WTC11 (cell line): ENCODE data around the gene ATP5IF1. TPM values are rescaled to one million over a fixed set of nuclear protein-coding genes. Genes with fewer than 3 reads are reported as not detected.

Source experiments
- ATAC-seq: fragments of 200-7000 bp; cut with Tn5 transposase; 2 replicates; pipeline ENCODE4 v1.10.0; 2021; ENCODE audit warnings: mild to moderate bottlenecking, moderate library complexity
- CTCF ChIA-PET: fragments of 300-600 bp; sonication (Branson Sonifier 250); formaldehyde crosslinking; loops from one replicate; lab custom pipeline; 2021; ENCODE audit warnings: antibody characterized with exemption; lab: Charles Lee
- POLR2A ChIA-PET: fragments of 350-600 bp; sonication (Branson Sonifier 250); formaldehyde crosslinking; loops from one replicate; lab custom pipeline; 2021; ENCODE audit warnings: antibody characterized with exemption; lab: Charles Lee
- DNase-seq: peaks from one replicate; pipeline ENCODE4 v3.0.0; 2021; ENCODE audit warnings: low spot score
- H3K27ac Mint-ChIP-seq: 2 replicates; pipeline ENCODE4 v1.8.0; 2021; ENCODE audit warnings: mixed read lengths
- H3K27me3 Mint-ChIP-seq: 2 replicates; pipeline ENCODE4 v1.8.0; 2021; ENCODE audit warnings: low read depth, mild to moderate bottlenecking, moderate library complexity, mixed read lengths
- H3K36me3 Mint-ChIP-seq: 2 replicates; pipeline ENCODE4 v1.8.0; 2021; ENCODE audit warnings: mixed read lengths
- H3K4me1 Mint-ChIP-seq: 2 replicates; pipeline ENCODE4 v1.8.0; 2022; ENCODE audit warnings: mixed read lengths
- H3K4me3 Mint-ChIP-seq: 2 replicates; pipeline ENCODE4 v1.8.0; 2021; ENCODE audit warnings: mild to moderate bottlenecking, moderate library complexity, mixed read lengths
- H3K9me3 Mint-ChIP-seq: 2 replicates; pipeline ENCODE4 v1.8.0; 2021; ENCODE audit warnings: mixed read lengths
- FOXJ3 ChIP-seq: sonication (generic); formaldehyde crosslinking; IDR thresholded peaks from 2 replicates; pipeline ENCODE4 v1.9.0; 2021; ENCODE audit warnings: missing genetic modification reagents, mild to moderate bottlenecking, borderline replicate concordance
- KAT7 ChIP-seq: sonication (generic); formaldehyde crosslinking; IDR thresholded peaks from 2 replicates; pipeline ENCODE4 v1.8.1; 2023; ENCODE audit warnings: missing genetic modification reagents, mild to moderate bottlenecking, borderline replicate concordance
- MXD4 ChIP-seq: fragments of 250-450 bp; sonication (Bioruptor Pico); IDR thresholded peaks from 2 replicates; pipeline ENCODE4 v1.8.0; 2021; ENCODE audit warnings: mild to moderate bottlenecking, moderate library complexity, borderline replicate concordance
- NFATC4 ChIP-seq: fragments of 250-450 bp; sonication (Bioruptor Pico); IDR thresholded peaks from 2 replicates; pipeline ENCODE4 v1.9.0; 2021; ENCODE audit warnings: mild to moderate bottlenecking
- NR3C1 ChIP-seq: sonication (generic); formaldehyde crosslinking; conservative IDR thresholded peaks from 2 replicates; pipeline ENCODE4 v1.8.1; 2023; ENCODE audit warnings: low read depth, mild to moderate bottlenecking, missing genetic modification reagents
- TP53 ChIP-seq: sonication (generic); formaldehyde crosslinking; IDR thresholded peaks from 2 replicates; pipeline ENCODE4 v1.8.1; 2023; ENCODE audit warnings: mild to moderate bottlenecking, missing genetic modification reagents
- ZBTB21 ChIP-seq: sonication (generic); formaldehyde crosslinking; IDR thresholded peaks from 2 replicates; pipeline ENCODE4 v1.8.1; 2023; ENCODE audit warnings: mild to moderate bottlenecking, missing genetic modification reagents, borderline replicate concordance
- ZNF263 ChIP-seq: sonication (generic); formaldehyde crosslinking; IDR thresholded peaks from 2 replicates; pipeline ENCODE4 v1.8.1; 2022; ENCODE audit warnings: low read depth, mild to moderate bottlenecking, moderate library complexity, missing genetic modification reagents
- ZNF671 ChIP-seq: fragments of 250-450 bp; sonication (Bioruptor Pico); IDR thresholded peaks from 2 replicates; pipeline ENCODE4 v1.8.0; 2021; ENCODE audit warnings: mild to moderate bottlenecking
- total RNA-seq: library from RNA; stranded (reverse); gene quantifications from 3 replicates; pipeline ENCODE4 v1.2.3, GENCODE V29; 2021
- TF ChIP-seq, protein P1 (sequence below): fragments of 250-450 bp; sonication (Bioruptor Pico); IDR thresholded peaks from 2 replicates; pipeline ENCODE4 v1.9.0; 2021; ENCODE audit warnings: mild to moderate bottlenecking, borderline replicate concordance
- TF ChIP-seq, protein P2 (sequence below): sonication (generic); formaldehyde crosslinking; IDR thresholded peaks from 2 replicates; pipeline ENCODE4 v1.8.0; 2023; ENCODE audit warnings: missing genetic modification reagents, mild to moderate bottlenecking, borderline replicate concordance
- TF ChIP-seq, protein P3 (sequence below): fragments of 250-450 bp; sonication (Bioruptor Pico); IDR thresholded peaks from 2 replicates; pipeline ENCODE4 v1.9.0; 2021; ENCODE audit warnings: moderate library complexity, mild to moderate bottlenecking, inconsistent platforms, borderline replicate concordance
- TF ChIP-seq, protein P4 (sequence below): sonication (generic); formaldehyde crosslinking; IDR thresholded peaks from 2 replicates; pipeline ENCODE4 v1.8.0; 2022; ENCODE audit warnings: mild to moderate bottlenecking, missing genetic modification reagents
- TF ChIP-seq, protein P5 (sequence below): sonication (generic); formaldehyde crosslinking; IDR thresholded peaks from 2 replicates; pipeline ENCODE4 v1.8.1; 2022; ENCODE audit warnings: low read depth, missing genetic modification reagents, borderline replicate concordance
- TF ChIP-seq, protein P6 (sequence below): sonication (generic); formaldehyde crosslinking; IDR thresholded peaks from 2 replicates; pipeline ENCODE4 v1.8.1; 2022; ENCODE audit warnings: mild to moderate bottlenecking, missing genetic modification reagents, moderate library complexity, borderline replicate concordance
- TF ChIP-seq, protein P7 (sequence below): sonication (generic); formaldehyde crosslinking; IDR thresholded peaks from 2 replicates; pipeline ENCODE4 v1.8.0; 2022; ENCODE audit warnings: mild to moderate bottlenecking, missing genetic modification reagents
- TF ChIP-seq, protein P8 (sequence below): sonication (generic); formaldehyde crosslinking; IDR thresholded peaks from 2 replicates; pipeline ENCODE4 v1.8.1; 2022; ENCODE audit warnings: missing genetic modification reagents, borderline replicate concordance

Gene ATP5IF1
- total RNA-seq, 1 experiment from 2014 or later: 201 TPM

DNA sequence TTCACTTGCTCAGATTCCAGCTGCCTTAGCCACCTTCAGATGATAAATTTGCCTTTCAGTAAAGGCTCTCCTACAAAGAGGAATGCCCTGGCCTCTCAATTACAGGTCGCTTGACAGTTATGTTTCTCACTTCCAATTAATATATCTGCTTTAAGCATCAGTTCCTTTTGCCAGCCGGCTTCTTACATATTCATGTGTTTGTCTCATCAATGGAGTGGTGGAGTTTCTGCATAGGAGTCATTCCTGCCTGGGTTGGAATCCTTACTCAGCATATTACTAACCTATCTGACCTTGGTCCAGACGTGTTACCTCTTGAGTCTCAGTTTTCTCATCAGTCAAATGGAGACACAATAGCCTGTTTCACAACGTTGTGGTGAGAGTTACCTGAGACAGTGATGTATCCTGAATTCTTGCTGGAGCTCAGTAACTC is 14.0 kb downstream of the ATP5IF1 start (continued):
- TF ChIP-seq, protein P1, sequence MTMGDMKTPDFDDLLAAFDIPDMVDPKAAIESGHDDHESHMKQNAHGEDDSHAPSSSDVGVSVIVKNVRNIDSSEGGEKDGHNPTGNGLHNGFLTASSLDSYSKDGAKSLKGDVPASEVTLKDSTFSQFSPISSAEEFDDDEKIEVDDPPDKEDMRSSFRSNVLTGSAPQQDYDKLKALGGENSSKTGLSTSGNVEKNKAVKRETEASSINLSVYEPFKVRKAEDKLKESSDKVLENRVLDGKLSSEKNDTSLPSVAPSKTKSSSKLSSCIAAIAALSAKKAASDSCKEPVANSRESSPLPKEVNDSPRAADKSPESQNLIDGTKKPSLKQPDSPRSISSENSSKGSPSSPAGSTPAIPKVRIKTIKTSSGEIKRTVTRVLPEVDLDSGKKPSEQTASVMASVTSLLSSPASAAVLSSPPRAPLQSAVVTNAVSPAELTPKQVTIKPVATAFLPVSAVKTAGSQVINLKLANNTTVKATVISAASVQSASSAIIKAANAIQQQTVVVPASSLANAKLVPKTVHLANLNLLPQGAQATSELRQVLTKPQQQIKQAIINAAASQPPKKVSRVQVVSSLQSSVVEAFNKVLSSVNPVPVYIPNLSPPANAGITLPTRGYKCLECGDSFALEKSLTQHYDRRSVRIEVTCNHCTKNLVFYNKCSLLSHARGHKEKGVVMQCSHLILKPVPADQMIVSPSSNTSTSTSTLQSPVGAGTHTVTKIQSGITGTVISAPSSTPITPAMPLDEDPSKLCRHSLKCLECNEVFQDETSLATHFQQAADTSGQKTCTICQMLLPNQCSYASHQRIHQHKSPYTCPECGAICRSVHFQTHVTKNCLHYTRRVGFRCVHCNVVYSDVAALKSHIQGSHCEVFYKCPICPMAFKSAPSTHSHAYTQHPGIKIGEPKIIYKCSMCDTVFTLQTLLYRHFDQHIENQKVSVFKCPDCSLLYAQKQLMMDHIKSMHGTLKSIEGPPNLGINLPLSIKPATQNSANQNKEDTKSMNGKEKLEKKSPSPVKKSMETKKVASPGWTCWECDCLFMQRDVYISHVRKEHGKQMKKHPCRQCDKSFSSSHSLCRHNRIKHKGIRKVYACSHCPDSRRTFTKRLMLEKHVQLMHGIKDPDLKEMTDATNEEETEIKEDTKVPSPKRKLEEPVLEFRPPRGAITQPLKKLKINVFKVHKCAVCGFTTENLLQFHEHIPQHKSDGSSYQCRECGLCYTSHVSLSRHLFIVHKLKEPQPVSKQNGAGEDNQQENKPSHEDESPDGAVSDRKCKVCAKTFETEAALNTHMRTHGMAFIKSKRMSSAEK (CRISPR knock-in tag): no peak
- TF ChIP-seq, protein P2, sequence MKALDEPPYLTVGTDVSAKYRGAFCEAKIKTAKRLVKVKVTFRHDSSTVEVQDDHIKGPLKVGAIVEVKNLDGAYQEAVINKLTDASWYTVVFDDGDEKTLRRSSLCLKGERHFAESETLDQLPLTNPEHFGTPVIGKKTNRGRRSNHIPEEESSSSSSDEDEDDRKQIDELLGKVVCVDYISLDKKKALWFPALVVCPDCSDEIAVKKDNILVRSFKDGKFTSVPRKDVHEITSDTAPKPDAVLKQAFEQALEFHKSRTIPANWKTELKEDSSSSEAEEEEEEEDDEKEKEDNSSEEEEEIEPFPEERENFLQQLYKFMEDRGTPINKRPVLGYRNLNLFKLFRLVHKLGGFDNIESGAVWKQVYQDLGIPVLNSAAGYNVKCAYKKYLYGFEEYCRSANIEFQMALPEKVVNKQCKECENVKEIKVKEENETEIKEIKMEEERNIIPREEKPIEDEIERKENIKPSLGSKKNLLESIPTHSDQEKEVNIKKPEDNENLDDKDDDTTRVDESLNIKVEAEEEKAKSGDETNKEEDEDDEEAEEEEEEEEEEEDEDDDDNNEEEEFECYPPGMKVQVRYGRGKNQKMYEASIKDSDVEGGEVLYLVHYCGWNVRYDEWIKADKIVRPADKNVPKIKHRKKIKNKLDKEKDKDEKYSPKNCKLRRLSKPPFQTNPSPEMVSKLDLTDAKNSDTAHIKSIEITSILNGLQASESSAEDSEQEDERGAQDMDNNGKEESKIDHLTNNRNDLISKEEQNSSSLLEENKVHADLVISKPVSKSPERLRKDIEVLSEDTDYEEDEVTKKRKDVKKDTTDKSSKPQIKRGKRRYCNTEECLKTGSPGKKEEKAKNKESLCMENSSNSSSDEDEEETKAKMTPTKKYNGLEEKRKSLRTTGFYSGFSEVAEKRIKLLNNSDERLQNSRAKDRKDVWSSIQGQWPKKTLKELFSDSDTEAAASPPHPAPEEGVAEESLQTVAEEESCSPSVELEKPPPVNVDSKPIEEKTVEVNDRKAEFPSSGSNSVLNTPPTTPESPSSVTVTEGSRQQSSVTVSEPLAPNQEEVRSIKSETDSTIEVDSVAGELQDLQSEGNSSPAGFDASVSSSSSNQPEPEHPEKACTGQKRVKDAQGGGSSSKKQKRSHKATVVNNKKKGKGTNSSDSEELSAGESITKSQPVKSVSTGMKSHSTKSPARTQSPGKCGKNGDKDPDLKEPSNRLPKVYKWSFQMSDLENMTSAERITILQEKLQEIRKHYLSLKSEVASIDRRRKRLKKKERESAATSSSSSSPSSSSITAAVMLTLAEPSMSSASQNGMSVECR: no peak
- TF ChIP-seq, protein P3, sequence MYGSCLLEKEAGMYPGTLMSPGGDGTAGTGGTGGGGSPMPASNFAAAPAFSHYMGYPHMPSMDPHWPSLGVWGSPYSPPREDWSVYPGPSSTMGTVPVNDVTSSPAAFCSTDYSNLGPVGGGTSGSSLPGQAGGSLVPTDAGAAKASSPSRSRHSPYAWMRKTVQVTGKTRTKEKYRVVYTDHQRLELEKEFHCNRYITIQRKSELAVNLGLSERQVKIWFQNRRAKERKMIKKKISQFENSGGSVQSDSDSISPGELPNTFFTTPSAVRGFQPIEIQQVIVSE: no peak
- no peak for TF ChIP-seq TP53 (CRISPR knock-in tag)
- TF ChIP-seq, protein P4, sequence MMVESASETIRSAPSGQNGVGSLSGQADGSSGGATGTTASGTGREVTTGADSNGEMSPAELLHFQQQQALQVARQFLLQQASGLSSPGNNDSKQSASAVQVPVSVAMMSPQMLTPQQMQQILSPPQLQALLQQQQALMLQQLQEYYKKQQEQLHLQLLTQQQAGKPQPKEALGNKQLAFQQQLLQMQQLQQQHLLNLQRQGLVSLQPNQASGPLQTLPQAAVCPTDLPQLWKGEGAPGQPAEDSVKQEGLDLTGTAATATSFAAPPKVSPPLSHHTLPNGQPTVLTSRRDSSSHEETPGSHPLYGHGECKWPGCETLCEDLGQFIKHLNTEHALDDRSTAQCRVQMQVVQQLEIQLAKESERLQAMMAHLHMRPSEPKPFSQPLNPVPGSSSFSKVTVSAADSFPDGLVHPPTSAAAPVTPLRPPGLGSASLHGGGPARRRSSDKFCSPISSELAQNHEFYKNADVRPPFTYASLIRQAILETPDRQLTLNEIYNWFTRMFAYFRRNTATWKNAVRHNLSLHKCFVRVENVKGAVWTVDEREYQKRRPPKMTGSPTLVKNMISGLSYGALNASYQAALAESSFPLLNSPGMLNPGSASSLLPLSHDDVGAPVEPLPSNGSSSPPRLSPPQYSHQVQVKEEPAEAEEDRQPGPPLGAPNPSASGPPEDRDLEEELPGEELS (CRISPR knock-in tag): no peak
- TF ChIP-seq NR3C1 (CRISPR knock-in tag): no peak
- TF ChIP-seq, protein P5, sequence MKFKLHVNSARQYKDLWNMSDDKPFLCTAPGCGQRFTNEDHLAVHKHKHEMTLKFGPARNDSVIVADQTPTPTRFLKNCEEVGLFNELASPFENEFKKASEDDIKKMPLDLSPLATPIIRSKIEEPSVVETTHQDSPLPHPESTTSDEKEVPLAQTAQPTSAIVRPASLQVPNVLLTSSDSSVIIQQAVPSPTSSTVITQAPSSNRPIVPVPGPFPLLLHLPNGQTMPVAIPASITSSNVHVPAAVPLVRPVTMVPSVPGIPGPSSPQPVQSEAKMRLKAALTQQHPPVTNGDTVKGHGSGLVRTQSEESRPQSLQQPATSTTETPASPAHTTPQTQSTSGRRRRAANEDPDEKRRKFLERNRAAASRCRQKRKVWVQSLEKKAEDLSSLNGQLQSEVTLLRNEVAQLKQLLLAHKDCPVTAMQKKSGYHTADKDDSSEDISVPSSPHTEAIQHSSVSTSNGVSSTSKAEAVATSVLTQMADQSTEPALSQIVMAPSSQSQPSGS (CRISPR knock-in tag): no peak
- TF ChIP-seq ZBTB21 (CRISPR knock-in tag): no peak
- no peak for TF ChIP-seq ZNF671 (CRISPR knock-in tag)
- TF ChIP-seq ZNF263 (CRISPR knock-in tag): no peak
- TF ChIP-seq, all 79 proteins: peak for 0

DNA sequence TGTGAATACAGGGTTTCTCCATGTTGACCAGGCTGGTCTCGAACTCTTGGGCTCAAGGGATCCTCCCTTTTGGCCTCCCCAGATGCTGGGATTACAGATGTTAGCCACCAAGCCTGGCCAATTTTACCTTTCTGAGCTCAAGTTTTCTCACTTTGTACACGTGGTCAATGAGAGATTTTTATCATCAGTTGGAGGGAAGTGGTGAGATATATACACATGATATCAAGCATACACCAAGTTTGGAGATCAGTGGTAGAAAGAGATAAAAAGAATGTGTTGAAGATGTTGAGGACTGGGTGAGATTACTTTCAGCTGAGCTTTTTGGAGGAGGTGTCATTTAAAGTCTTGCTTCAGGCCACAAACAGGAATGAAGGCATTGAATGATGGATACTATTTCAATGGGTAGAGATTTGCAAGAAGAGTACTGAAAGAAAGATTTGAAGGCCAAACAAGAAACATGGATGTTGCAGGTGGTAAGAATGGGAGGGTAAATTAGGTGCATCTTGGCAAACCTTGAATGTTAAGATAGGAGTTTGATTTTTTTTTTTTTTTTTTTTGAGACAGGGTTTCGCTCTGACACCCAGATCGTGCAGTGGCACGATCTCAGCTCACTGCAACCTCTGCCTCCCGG is 20.4 kb downstream of the ATP5IF1 start:
- Mint-ChIP-seq H3K27ac (no peak overlapping the region; the same call in 1 of the 2 replicates), H3K36me3 (peaks cover 3% of the 10 kb centered on the region; the same call in 1 of the 2 replicates), H3K4me1 (peaks cover 16% of the 10 kb centered on the region), H3K27me3 (no peaks in the 10 kb centered on the region; the same call in 1 of the 2 replicates), H3K9me3 (no peaks in the 10 kb centered on the region), H3K4me3 (no peak overlapping the region)
- DNase-seq (no peak), ATAC-seq (no peak)
- ChIA-PET POLR2A (no interaction called here), CTCF (interaction anchor here (8.0 kb wide), 1 partner anchor 7 kb away, joined by 79 read pairs; no protein-coding TSS in a partner anchor)
- TF ChIP-seq NFATC4 (CRISPR knock-in tag) (no peak), MXD4 (CRISPR knock-in tag) (no peak), ZBTB21 (CRISPR knock-in tag) (no peak), KAT7 (no peak), FOXJ3 (CRISPR knock-in tag) (no peak)
- TF ChIP-seq, protein P6, sequence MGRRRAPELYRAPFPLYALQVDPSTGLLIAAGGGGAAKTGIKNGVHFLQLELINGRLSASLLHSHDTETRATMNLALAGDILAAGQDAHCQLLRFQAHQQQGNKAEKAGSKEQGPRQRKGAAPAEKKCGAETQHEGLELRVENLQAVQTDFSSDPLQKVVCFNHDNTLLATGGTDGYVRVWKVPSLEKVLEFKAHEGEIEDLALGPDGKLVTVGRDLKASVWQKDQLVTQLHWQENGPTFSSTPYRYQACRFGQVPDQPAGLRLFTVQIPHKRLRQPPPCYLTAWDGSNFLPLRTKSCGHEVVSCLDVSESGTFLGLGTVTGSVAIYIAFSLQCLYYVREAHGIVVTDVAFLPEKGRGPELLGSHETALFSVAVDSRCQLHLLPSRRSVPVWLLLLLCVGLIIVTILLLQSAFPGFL: no peak
- TF ChIP-seq, protein P7, sequence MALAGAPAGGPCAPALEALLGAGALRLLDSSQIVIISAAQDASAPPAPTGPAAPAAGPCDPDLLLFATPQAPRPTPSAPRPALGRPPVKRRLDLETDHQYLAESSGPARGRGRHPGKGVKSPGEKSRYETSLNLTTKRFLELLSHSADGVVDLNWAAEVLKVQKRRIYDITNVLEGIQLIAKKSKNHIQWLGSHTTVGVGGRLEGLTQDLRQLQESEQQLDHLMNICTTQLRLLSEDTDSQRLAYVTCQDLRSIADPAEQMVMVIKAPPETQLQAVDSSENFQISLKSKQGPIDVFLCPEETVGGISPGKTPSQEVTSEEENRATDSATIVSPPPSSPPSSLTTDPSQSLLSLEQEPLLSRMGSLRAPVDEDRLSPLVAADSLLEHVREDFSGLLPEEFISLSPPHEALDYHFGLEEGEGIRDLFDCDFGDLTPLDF (CRISPR knock-in tag): no peak
- TF ChIP-seq, protein P8, sequence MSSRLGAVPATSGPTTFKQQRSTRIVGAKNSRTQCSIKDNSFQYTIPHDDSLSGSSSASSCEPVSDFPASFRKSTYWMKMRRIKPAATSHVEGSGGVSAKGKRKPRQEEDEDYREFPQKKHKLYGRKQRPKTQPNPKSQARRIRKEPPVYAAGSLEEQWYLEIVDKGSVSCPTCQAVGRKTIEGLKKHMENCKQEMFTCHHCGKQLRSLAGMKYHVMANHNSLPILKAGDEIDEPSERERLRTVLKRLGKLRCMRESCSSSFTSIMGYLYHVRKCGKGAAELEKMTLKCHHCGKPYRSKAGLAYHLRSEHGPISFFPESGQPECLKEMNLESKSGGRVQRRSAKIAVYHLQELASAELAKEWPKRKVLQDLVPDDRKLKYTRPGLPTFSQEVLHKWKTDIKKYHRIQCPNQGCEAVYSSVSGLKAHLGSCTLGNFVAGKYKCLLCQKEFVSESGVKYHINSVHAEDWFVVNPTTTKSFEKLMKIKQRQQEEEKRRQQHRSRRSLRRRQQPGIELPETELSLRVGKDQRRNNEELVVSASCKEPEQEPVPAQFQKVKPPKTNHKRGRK (CRISPR knock-in tag): no peak
